Fibroblast of skin of scalp (primary cell): ENCODE measurements around the gene DUOX1.
A peak's percentile ranks its signal among the peaks of the same experiment; 100 is the strongest.

Experiments used
- DNase-seq: peaks from one replicate; pipeline ENCODE4 v3.0.0-alpha.2; 2013

Gene DUOX1

DNA sequence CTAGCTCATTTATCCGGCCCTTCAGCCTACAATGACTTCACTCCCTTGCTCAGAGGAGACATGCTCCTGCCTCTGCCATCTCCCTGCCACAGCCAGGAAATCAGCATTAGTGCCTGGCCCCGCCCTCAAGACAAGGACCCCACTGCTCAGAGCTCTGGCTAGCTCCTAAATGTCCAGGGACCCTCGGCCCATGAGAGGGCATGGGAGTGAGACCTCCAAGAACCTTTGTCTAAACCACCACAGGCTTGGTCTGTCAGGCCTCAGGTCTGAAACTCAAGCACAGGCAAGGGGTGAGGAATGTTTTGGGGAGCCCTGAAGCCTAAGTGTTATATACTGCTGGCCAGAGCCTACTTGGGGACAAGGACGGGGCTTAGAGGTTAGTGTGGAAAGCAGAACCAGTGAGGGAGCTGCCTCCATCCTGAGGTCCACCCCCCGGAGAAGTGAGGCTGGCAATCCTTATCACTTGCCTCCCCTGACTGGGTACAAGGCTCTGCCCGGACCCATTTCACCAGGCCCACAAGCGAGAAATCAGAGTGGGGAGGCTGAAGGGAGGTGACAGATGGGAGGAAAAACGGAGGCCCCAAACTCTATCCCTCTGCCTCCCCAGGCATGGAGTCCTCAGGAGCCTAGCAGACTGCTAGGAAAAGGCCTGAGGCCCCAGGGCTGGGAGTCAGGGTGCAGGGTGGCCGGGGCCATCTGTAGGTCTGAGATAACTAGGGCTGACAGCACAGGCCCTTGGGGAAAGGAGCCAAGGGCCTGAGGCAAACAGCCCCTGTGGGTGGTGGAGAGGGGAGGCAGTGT is 39.2 kb downstream of the DUOX1 start:
- DNase-seq = no peak

DNA sequence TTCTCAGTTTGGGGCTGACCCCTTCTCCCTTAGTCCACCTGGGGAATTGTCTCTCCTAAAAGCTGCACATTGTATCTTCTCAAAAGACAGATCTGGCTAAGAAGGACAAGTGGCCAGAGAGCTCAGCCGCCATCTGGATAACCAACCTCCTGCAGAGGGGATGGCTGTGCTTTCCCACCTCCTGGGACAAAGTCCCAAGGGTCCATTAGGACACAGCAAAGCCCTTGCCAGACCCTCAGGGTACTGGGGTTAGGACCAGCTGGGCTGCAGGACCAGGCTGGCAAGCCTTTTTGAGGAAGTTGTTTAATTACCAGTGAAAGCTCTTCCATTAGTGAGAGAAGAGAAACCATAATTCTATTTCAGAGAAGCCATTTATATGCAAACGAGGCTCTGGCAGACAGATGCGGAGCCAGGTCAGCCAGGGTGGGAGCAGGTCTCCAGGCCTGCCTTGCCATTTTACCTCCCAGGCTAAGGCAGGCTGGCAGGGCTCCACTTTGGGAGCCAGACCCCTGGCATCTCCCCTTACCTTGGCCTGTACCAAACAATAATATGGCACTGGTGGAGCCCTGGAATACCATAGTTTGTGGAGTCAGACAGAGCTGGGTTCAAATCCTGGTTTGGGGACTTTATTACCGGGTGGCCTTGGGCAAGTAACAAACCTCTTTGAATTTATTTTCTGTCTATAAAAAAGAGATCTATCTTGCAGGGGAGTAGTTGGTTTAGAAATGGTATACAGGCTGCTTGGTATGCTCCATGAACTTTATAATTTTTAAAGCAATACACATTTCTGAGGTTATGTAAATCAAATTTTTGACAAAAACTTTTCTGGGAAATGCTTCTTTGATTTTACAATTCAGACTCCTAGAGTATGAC is 40.0 kb downstream of the DUOX1 start:
- DNase-seq = no peak

DNA sequence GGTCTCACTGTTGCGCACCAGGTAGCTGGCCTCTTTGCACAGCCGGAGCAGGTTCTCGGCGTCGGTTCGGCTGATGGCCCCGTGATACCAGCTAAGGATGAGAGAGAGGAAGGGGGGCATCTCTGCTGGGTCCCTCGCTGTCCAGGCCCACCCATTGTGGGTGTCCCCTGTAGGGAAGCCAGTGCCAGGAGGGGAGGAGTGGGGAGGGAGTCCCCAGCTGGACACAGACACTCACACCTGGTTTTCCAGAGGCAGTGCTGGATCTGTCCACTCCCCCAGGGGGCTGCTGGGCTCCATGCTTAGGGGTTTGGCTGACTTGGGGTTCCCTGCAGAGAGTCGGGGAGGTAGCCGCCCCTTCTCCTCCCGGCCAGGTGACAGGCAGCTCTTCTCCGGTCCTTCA is 42.1 kb downstream of the DUOX1 start:
- no peak for DNase-seq

DNA sequence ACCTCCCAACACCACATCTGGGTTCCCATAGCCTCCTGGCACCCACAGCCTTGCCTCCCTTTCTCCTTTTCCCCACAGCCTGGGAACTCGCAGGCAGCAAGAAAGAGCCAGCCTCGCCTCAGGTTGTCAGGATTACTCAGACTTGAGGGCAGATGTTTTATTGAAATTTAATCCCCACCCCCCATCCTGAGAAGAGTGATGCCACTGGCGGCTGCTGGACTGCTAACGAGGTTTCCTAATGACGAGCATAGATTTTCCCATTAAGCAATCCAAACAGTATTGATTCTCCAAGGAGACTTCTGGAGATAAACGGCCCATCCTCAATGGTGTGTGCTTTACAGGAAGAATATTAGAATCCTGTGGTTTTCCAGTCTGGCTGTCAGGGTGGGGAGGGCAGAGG is 44.3 kb downstream of the DUOX1 start:
- no peak for DNase-seq

DNA sequence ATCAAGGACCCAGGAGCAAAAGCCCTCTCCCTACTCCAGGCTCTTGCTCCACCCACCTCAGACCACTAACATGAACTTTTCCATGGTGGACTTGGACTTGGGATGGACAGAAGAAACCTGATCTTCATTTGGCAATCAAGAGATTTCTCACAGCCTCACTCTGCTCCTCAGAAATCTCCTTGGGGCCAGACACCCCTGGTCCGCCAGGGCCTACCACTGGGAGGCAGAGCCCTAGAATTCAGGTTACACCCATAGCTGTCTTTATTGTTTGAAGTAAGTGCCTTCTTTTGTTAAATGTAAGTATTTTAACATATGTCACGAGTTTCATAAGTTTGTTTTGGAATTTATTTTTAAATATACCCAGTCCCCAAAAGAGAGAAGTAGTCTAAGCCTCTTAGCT is 44.8 kb downstream of the DUOX1 start:
- DNase-seq = no peak

DNA sequence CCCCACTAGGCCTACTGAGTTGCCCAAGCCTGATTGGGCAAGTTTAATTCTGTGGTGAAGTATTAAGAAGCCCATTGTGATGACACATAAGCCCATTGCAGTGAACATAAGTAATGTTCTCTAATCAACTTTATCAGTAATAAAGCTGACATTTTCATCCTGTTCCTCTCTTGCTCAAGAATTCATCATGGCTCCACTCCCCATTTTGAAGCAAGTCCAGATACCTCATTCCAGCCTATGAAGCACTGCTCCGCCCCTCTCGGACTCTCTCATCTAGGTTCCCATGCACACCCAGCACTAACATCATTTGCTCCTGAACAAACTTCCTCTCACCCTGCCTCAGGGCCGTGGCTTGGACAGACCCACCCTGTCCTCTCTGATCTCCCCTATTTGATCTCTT is 47.5 kb downstream of the DUOX1 start:
- DNase-seq = no peak

DNA sequence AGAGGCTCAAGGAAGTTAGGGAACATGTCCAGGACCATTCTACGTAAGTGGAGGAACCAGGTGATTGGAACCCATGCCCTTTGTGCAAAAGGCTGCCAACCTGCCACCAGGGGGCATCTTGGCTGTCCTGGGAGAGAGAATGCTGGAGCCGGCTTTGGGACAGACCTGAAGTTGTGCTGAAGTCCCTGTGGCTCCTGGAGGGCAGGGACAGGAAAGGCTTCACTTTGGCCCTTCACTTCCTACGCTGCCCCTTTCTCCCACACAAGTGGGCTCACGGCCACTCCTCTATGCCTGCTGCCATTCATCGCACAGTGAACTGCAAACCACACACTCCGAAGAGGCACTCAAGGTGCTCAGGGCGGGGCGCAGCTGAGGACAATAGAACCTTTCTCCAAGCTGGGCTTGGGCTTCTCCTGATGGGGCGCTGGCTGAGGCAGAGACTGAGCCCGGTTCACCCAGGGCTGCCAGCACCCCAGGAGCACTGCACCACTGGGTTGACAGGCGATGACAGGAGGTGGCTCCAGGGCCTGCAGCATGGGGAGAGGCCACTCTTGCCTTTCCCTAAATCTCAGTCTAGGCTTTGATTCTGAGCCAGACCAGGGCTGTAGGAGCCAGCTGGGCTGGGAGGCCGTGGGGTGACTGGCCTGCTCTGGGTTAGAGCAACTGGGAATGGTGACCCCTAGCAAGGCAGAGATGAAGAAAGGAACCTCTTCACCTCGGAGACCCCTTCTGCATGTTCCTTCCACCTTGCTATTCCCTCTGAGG is 49.6 kb downstream of the DUOX1 start:
- peak; percentile 23 for DNase-seq

DNA sequence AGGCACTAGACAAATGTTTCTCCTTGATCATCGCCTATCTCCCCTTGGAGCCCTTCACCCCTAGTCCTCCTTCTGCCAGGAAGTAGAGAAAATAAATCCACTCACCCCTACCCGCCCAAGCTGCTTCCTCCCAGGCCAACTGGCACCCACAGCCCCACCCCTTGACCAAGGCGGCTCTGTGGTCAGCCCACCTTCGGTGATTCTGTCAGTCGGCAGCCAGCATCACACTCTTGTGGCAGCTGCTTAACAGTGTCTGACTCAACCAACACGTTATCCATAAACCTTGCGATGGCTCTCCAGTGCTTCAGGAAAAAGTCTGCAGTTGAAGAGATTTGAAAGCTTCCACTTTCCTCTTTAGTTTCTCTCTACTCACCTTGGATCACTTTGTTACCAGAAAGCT is 50.4 kb downstream of the DUOX1 start:
- no peak for DNase-seq

DNA sequence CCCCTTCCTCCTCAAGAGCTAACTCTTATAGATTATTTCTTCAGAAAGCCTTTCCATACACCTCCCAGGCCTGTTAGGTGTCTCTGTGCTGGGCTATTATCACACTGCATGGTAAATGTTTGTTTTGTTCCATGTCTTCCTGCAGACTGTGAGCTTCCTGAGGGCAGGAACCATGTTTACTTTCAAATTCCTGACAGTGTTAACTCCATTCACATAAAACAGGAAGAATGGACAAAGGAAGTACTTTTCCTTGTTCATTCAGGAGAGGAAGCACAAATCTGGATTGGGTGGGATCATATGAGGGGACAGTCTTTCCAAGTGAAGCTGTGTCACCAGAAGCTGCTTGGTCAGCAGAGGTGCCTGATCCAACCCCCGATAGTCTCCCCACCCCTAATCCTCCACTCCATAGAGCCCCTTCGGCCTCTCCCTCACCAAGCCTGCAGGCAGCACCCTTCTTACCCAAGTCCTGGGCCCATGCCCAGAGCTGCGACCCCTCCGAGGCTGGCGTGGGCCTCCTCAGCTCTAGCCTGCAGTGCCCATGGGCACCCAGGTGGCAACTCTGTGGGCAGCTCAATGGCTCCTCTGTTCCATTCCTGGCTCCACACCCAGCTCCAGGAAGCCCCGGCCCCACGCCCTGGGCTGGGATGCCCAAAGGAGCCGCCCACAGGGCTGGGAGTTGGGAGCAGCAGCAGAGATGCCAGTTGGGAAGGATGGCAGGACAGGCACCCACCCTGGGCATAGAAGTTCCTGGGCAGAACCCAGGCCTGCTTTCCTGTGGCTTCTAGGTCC is 51.0 kb downstream of the DUOX1 start:
- no peak for DNase-seq

DNA sequence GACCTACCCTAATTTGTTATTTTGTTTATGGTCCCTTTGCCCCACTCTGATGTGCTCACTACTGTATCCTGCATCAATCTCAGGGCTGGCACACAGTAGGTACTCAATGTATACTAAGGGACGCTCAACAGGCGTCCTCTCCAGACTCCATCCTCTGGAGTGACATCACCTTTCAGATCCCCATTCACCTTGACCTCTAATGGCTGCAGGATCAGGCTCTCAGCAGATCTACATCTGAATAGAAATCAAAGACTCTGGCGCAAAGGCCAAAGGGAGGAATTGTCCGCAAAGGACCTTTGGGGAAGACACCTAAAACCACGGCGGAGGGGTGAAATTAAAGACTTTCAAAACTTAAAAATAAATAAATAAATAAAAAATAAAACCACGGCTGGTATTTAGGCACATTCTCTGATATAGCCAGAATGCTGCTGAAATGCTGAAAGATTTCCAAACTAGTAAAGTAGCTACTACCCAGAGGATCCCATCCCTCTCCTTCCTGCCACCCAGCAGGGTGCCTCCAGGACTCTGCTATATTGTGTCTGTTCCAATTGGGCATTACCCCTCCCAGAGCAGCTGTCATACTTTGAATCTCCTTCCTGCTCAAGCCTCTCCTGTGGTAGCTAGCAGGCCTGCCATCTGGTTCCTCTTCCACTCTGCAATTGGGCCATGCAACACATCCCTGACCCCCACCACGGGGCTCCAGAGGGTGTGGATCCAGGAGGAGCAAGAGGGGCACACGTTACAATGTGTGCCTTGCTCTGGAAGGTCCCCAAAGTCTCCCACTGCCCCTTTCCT is 51.9 kb downstream of the DUOX1 start:
- peak; percentile 36 for DNase-seq

DNA sequence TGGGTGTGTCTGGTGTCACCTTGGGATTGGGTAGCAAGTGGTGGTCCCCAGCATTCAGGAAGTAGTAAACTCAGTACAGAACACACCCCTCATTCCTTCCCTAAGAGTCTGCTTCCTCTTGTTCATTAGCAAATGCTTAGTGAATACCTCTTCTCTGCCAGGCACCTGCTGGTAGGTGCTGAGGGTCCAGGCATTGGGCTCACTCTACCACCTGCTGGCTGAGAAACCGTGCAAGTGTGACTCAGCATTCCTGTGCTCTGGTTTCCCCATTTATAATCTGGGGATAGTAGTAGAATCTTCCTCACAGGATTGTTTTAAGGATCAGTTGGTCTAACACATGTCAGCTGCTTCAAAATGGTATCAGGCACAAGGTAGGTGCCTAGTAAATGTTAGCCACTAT is 53.2 kb downstream of the DUOX1 start:
- no peak for DNase-seq

DNA sequence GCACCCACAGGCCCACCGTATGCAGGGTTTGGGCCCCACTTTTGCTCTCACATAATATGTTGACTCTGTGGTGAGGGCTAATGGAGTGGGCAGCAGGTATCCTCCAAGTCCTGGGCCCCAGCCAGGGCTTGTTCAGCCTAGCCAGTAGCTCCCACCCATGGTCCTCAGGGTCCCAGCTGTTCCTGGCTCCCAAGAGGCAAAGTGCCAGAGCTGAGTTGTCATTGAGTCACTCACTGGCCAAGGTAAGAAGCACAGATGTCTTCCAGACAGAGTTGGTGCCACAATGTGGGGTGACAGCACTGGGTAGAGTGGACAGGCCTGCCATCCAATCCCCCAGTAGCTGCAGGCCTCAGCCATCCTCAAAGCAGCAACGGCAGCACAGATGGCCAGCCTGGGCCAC is 53.7 kb downstream of the DUOX1 start:
- DNase-seq = no peak

DNA sequence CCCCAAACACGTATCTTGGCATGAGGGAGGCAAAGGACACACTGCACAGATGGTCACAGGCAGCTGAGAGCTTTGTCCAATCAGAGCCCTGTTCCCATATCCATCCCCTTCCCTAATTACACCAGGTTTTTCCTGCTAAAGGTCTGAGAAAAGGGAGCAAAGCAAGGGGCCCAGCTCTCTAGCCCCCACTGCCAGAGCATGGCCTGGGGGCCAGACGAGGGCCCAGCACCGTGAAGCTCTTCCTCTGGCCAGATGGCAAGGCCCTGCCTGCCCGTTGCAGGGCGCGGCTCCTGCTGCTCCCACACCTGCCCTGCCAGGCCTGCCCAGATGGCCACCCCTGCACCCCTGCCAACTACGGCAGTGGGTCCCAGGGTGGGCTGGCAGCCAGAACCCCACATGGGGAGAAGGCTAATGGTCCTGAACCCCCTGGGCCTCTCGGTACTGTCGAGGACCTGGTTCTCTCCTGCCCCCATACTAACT is 54.8 kb downstream of the DUOX1 start:
- DNase-seq = no peak

DNA sequence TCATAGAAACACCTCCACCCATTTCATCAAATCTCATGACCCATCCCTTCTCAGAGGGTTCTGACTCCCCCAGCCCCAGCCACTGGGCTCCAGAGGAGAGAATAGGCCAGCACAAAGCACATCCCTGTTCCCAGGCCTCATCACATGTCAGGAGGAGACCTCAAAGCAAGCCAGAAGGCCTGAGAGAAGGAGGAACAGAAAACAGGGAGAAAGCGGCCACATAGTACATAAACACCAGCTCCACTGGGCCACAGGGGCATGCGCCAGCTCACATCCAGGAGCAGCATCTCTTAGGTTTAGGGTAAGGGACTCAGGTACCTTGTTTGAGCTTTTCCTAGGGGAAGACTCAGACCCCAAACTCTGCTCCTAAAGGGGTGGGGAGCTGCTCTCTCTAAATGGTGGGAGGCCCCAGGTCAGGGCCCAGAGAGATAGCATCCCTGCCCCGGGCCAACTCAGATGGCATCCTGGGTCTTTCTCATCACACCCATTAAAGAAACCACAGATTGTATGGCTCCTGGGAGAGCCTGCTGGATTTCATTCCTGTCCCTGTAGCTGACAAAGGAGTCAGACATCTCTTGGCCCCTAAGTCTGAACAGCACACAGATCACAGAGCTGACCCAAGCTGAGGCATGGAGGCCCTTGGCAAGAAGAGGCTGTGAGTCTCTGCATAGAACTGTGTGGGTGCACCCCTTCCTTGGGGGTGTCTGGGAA is 55.4 kb downstream of the DUOX1 start:
- DNase-seq = no peak

DNA sequence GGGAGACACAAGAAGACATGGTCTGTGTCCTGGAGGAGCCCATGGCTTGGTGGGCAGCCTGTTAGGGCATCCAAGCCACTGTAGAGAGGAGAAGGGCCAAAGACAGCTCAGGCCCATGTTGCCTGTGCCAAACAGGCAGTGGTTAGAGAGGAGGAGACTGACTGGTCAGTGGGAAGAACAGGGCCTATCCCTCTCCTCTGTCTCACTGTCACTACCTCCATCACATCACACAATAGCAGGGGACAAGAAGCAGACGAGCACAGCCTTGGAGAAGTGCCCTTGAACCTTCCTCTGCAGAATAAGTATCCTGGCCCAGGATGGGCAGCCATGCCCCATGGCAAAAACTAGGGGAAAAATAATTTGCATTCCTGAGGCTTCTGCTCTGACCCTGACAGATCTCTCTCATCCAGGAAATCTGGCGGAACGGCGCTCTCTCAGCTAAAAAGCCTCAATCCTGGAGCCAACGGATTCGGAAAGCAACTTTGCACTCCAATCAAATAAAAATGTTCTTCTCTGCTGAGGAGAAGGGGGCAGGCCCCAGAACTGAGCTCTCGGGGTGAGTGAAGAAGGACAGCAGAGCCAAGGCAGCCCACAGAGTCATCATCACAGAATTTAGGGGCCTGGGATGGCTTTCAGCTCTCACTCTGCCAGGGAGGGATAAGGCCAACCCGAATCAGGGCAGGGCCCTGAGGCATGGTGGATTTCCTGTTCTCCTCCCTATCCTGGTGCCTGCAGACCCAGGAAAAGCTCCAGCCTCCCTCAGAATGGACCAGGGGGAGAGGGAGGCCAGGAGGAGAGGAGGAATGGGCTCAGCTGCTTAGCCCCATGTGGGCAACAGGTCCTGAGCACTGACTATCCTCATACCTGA is 56.3 kb downstream of the DUOX1 start:
- DNase-seq = peak; percentile 30

DNA sequence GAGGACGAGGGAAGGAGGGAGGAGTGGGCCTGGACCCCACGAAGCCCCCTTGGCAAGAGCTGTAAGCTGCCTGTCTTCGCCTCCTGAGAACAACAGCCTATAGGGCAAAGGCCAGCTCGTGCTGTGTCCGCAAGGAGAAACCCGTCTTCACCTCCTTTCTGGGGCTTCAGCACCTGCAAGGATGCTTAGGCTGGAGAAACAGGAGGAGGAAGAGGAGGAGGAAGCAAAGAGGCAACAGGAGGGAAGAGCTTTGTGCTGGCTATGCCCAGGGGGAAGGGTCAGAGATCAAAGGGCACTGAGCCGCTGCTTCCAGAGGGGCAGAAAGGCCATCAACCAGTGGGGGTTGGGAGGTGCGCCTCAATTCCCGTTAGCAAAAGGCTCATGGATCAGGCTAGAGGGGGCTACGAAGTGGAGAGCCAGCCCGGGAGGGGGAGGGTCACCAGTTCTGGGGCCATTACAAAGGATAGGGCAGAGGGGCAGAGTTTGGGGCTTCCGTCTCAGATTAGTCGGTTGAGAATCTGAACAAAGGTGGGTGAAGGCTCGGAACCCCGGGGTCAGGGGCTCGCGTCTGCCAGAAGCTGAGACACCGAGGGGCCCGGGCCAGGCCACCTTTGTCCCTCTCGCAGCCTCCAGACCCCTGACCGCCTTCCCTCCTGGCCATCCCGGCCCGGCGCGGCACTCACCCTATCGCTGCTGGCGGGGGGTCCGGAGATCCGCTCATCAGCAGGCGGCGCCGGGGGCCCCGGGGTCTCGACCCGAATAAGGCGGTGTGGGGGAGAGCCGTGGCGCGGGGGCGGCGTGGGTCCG is 57.2 kb downstream of the DUOX1 start:
- no peak for DNase-seq

DNA sequence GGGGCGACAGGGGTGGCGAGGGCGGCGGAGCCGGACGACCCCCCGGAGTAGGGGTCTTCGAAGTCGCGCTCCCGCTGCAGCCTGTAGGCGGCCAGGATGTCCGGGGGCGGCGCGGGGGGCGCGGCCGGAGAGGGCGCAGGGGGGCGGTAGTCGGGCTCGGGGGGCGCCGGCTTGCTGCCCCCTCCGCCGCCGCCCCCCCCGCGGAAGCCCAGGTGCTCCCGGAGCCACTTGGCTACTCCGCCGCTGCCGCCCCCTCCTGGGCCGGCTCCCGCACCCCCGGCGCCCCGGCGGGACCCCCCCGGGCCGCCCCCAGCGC is 57.7 kb downstream of the DUOX1 start:
- no peak for DNase-seq

DNA sequence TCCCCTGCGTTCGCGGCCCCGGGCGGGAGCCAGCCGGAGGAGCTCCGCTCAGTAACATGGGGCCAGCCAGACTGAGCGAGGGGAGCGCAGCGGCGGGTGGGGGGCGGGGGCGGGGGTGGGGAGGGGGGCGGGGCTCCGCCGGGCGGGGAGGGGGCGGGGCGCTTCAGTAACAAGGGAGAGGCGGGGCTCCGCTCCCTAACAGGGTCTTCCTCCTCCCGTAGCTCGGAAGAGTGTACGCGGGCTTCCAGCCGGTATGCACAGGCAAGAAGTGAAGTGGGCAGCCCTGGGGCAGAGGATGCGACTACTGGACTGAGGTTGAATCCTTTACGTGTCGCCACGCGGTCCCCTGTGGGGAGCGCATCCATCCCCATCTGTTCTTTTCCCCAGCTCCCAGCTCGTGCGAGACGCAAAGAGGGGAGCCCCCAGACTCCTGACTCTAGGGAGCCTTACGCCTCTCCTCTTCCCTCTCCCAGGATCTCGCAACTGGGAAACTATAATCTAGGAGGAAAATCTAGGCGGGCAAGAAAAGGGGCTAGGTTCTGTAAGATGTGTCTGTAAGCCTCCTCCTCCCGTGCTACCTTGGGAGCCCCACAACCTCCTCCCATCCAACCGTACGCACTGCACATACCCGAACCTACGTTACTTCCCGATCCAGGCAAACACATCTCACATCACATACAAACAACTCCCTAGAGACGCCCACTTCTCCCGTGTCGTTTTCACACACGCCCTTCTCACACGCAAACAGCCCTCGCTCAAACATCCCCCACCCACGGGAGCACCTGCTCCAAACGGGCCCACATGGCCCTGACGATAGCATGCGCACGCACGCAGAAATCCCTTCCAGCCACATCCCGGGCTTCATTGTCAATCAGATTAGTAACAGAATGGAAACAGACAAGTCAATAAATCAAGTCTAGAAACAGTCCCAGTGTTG is 58.4 kb downstream of the DUOX1 start, which contains the start of gene SHF:
Gene SHF (minus strand): TSS at position 73 of the 937 bp plus-strand sequence. CDS start 15 bp downstream, at position 58.
- peak; percentile 50 for DNase-seq
